GM23248 (cell line): ENCODE measurements around the gene MBP. TPM values are rescaled to one million over a fixed set of nuclear protein-coding genes. Genes with fewer than 3 reads are reported as not detected.
A peak's percentile ranks its signal among the peaks of the same experiment; 100 is the strongest.

Experiments
- DNase-seq: peaks from one replicate; pipeline ENCODE4 v3.0.0-alpha.2; 2015
- H2AFZ ChIP-seq: fragments of 200-600 bp; sonication (generic); 2 replicates; pipeline ENCODE4 v1.6.1; 2016; ENCODE audit warnings: antibody characterized with exemption
- H3F3A ChIP-seq: fragments of 200-600 bp; sonication (generic); 2 replicates; pipeline ENCODE4 v1.6.1; 2016; ENCODE audit warnings: mild to moderate bottlenecking, antibody characterized with exemption, mixed run types; ENCODE audit not compliant: insufficient read depth
- H3K27ac ChIP-seq: fragments of 200-600 bp; sonication (generic); 2 replicates; pipeline ENCODE4 v1.5.1; 2016; ENCODE audit warnings: mild to moderate bottlenecking
- H3K27me3 ChIP-seq: fragments of 200-600 bp; sonication (generic); replicated peaks from 2 replicates; pipeline ENCODE4 v1.6.1; 2016; ENCODE audit warnings: mild to moderate bottlenecking; ENCODE audit not compliant: insufficient read depth
- H3K36me3 ChIP-seq: fragments of 200-600 bp; sonication (generic); 2 replicates; pipeline ENCODE4 v1.6.1; 2016; ENCODE audit warnings: low read depth, mild to moderate bottlenecking
- H3K4me1 ChIP-seq: fragments of 200-600 bp; sonication (generic); 2 replicates; pipeline ENCODE4 v1.6.1; 2016; ENCODE audit warnings: mild to moderate bottlenecking; ENCODE audit not compliant: insufficient read depth
- H3K4me2 ChIP-seq: fragments of 200-600 bp; sonication (generic); one replicate; pipeline ENCODE4 v1.6.1; 2016; ENCODE audit warnings: mild to moderate bottlenecking; ENCODE audit not compliant: unreplicated experiment
- H3K4me3 ChIP-seq: fragments of 200-600 bp; sonication (generic); 2 replicates; pipeline ENCODE4 v1.5.1; 2016; ENCODE audit warnings: mild to moderate bottlenecking
- H3K79me2 ChIP-seq: fragments of 200-600 bp; sonication (generic); 2 replicates; pipeline ENCODE4 v1.6.1; 2016; ENCODE audit warnings: mild to moderate bottlenecking; ENCODE audit not compliant: insufficient read depth
- H3K9ac ChIP-seq: fragments of 200-600 bp; sonication (generic); 2 replicates; pipeline ENCODE4 v1.6.1; 2016; ENCODE audit warnings: mild to moderate bottlenecking
- H3K9me2 ChIP-seq: fragments of 200-600 bp; sonication (generic); 2 replicates; pipeline ENCODE4 v1.6.1; 2016; ENCODE audit warnings: mixed run types, mild to moderate bottlenecking, moderate library complexity; ENCODE audit not compliant: insufficient read depth
- H3K9me3 ChIP-seq: fragments of 200-600 bp; sonication (generic); one replicate; pipeline ENCODE4 v1.6.1; 2017; ENCODE audit warnings: low read depth
- H4K20me1 ChIP-seq: fragments of 200-600 bp; sonication (generic); 2 replicates; pipeline ENCODE4 v1.6.0; 2016; ENCODE audit not compliant: insufficient read depth
- EZH2 ChIP-seq: fragments of 200-600 bp; sonication (generic); IDR thresholded peaks from 2 replicates; pipeline ENCODE4 v1.6.1; 2018; ENCODE audit warnings: antibody characterized with exemption, mild to moderate bottlenecking; ENCODE audit not compliant: insufficient read depth, poor library complexity, severe bottlenecking
- EZH2phosphoT487 ChIP-seq: fragments of 200-600 bp; sonication (generic); IDR thresholded peaks from 2 replicates; pipeline ENCODE4 v1.6.1; 2018; ENCODE audit warnings: antibody characterized with exemption, moderate library complexity, mild to moderate bottlenecking, low read depth; ENCODE audit not compliant: insufficient read depth
- WGBS, 2 experiments: methylation state at CpG; one replicate each; pipeline ENCODE4 v1.1.6; 2015 to 2017; ENCODE audit warnings: low lambda C conversion rate in 2 of 2, low coverage in 1 of 2; ENCODE audit errors: missing lambda C conversion rate in 2 of 2; 5-methylcytosine and 5-hydroxymethylcytosine counted together
- in situ Hi-C: fragments of 300-500 bp; cut with MboI; formaldehyde crosslinking; loops from 2 replicates; pipeline ENCODE4 v1.15.0; 2020
- polyA plus RNA-seq: library from polyadenylated mRNA; unstranded; fragments of >200 nt; fragmentation: Nextera tagmentation; extraction: Ambion mirVana; gene quantifications from 2 replicates; pipeline ENCODE4 v1.2.1, GENCODE V29; 2016
- total RNA-seq: library from RNA; depleted of rRNA; stranded (reverse); fragments of >200 nt; shearing (Covaris generic); gene quantifications from 2 replicates; pipeline ENCODE4 v1.2.3, GENCODE V29; 2014

MBP gene
- total and polyA plus RNA-seq, 2 experiments from 2014 or later: 2.2 to 2.9 TPM

DNA sequence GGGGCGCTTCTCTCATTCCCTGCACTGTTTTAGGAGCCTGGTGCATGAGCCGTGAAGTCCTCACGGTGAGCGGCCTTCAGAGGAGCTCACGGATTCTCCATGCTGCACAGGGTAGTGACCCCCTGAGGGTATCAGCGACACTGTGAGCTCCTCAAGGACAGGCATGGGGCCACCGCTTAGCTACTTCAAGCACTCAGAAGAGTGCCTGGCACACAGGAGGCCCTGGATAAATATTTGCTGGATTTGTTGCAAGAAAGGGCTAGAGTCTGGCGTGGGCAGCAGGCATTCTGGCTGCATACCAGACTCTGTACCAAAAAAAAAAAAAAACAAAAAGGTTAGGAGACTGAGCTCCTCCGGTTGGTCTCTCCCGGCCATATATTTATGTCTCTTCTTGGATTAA is 5.7 kb upstream of the MBP start:
- in situ Hi-C loops: no loop called here
- WGBS, 2 experiments: 69 to 75% methylated on average over 10 of the region's 10 CpGs
- Histone ChIP-seq H3K4me1 (no peaks in the 10 kb centered on the region), H3K27me3 (no peaks in the 10 kb centered on the region), H3K9ac (no peak overlapping the region), H3F3A (peaks cover 17% of the 10 kb centered on the region; the same call in 1 of the 2 replicates), H3K4me3 (no peak overlapping the region), H3K79me2 (no peaks in the 10 kb centered on the region), H2AFZ (no peak overlapping the region), H3K27ac (no peak overlapping the region), H3K9me3 (no peaks in the 10 kb centered on the region), H4K20me1 (no peaks in the 10 kb centered on the region), H3K36me3 (no peaks in the 10 kb centered on the region), H3K9me2 (no peaks in the 10 kb centered on the region), H3K4me2 (no peak overlapping the region)
- DNase-seq: peak; percentile 32
- TF ChIP-seq EZH2 (no peak), EZH2phosphoT487 (no peak)

DNA sequence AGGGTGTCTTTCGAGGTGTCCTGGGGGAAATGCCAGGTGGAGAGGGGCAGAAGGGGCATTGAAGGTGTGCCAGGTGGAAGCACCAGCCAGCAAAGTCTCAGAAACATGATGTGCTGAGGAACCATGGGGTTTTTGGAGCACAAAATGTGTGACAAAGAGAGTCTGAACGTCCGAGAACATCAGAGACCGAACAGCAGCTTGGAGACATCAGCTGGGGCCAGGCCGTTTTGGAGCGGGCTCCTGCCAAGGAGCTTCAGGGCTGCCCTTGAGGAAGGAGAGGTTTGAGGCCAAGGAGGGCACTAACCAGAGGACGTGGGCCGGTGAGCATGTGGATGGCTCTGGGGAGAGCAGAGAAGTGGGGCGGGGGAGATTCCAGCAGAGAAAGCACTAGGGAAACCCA is 5.3 kb upstream of the MBP start:
- Histone ChIP-seq H3K9me2 (no peaks in the 10 kb centered on the region), H3K27ac (no peak overlapping the region), H3K9me3 (no peaks in the 10 kb centered on the region), H3K27me3 (no peaks in the 10 kb centered on the region), H3K36me3 (no peaks in the 10 kb centered on the region), H3K79me2 (no peaks in the 10 kb centered on the region), H4K20me1 (no peaks in the 10 kb centered on the region), H3K4me3 (no peak overlapping the region), H3K9ac (no peak overlapping the region), H3K4me1 (no peaks in the 10 kb centered on the region), H3F3A (peaks cover 17% of the 10 kb centered on the region; the same call in 1 of the 2 replicates), H2AFZ (no peak overlapping the region), H3K4me2 (no peak overlapping the region)
- in situ Hi-C loops: no loop called here
- 79 to 81% methylated on average over 9 of the region's 9 CpGs for WGBS, 2 experiments
- DNase-seq: no peak
- no peak for TF ChIP-seq EZH2phosphoT487
- no peak for TF ChIP-seq EZH2

DNA sequence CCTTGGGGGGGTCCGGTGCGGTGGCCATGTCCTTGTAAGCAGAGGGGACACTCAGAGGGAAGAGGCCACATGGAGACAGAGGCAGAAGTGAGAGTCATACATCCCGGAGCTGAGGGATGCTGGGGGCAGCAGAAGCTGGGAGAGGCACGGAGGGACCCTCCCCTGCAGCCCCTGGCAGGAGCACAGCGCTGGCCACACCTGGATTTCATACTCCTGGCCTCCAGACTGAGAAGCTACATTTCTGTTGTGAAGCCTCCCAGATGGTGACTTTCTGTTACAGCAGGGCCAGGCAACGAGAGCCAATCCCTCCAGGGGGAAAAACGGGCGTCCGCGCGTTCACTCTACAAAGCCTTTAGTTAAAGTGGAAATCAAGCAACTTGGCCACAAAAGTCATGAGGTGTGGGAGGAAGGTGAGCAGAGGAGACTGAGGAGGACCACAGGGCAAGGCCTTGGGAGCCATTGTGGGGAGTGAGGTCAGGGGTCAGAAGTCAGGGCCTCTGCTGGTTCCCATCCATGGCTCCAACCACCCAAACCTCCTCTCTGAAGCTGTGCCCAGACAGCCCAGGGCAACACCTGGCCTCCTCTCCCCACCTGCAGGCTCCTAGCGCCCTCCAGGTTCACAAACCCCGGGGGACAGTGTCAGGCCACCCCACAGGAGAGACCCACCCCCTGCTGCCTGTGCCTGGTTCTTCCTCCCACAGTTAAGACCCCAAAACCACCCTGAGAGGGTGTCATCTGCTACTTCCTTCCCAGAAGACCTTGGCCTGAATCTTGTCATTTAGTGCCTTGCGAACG is 4.5 kb upstream of the MBP start:
- in situ Hi-C loops: no loop called here
- H3K9me3 ChIP-seq: no peaks in the 10 kb centered on the region
- no peak overlapping the region for H2AFZ ChIP-seq
- no peaks in the 10 kb centered on the region for H3K9me2 ChIP-seq
- no peak overlapping the region for H3K27ac ChIP-seq
- DNase-seq: no peak
- 86% methylated on average over 14 to 15 of the region's 15 CpGs for WGBS, 2 experiments
- H4K20me1 ChIP-seq: no peaks in the 10 kb centered on the region
- no peaks in the 10 kb centered on the region for H3K79me2 ChIP-seq
- TF ChIP-seq EZH2 (no peak), EZH2phosphoT487 (no peak)
- H3K4me1 ChIP-seq: no peaks in the 10 kb centered on the region
- H3K4me2 ChIP-seq: no peak overlapping the region
- H3K4me3 ChIP-seq: no peak overlapping the region
- no peak overlapping the region for H3K9ac ChIP-seq
- H3F3A ChIP-seq: peaks cover 17% of the 10 kb centered on the region; the same call in 1 of the 2 replicates
- no peaks in the 10 kb centered on the region for H3K27me3 ChIP-seq
- no peaks in the 10 kb centered on the region for H3K36me3 ChIP-seq

DNA sequence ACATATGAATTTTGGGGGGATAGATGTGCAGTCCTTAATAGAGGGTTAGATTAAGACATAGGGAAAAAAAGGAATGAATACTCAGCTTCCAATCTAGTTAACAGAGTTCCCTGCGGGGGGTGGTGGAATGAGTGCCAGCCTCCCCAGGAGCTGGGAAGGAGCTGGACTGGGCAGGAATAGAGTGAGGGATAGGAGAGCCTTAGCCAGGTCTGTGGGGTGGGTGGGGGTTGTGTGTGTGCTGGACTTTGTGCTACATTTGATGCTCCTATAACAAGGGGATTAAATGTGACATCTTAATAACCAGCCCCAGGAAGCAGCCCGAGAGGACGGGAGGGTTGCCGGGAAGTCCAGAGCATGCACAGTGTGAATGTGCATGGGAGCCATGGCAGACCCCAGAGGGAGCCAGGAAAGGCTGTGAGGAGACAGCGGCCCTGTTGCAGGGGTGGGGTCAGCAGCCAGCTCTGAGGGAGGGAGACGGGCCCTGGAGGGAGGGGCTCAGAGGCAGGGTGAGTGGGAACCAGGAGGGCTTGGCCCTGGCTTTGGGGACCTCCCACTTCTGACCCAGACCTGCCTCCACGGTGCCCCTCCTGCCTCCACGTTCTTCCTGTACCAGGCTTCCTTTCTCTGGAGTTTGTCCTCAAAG is 3.6 kb upstream of the MBP start:
- no peak overlapping the region for H3K9ac ChIP-seq
- in situ Hi-C loops: no loop called here
- WGBS, 2 experiments: 94% methylated on average over 8 of the region's 8 CpGs
- no peak overlapping the region for H3K27ac ChIP-seq
- H3K4me3 ChIP-seq: no peak overlapping the region
- no peaks in the 10 kb centered on the region for H3K9me3 ChIP-seq
- H3K79me2 ChIP-seq: no peaks in the 10 kb centered on the region
- H4K20me1 ChIP-seq: no peaks in the 10 kb centered on the region
- H3K4me2 ChIP-seq: no peak overlapping the region
- H3F3A ChIP-seq: peaks cover 17% of the 10 kb centered on the region; the same call in 1 of the 2 replicates
- H3K36me3 ChIP-seq: no peaks in the 10 kb centered on the region
- H3K9me2 ChIP-seq: no peaks in the 10 kb centered on the region
- DNase-seq: no peak
- no peaks in the 10 kb centered on the region for H3K27me3 ChIP-seq
- TF ChIP-seq EZH2 (no peak), EZH2phosphoT487 (no peak)
- no peaks in the 10 kb centered on the region for H3K4me1 ChIP-seq
- no peak overlapping the region for H2AFZ ChIP-seq
